ENCODE data around the gene HOXD8. TPM values are rescaled to one million over a fixed set of nuclear protein-coding genes. Genes with fewer than 3 reads are reported as not detected.

HOXD8 gene
- total and polyA plus RNA-seq, 2 donors (not counting 1 experiment from before 2014, with no cell fraction given): not detected

DNA sequence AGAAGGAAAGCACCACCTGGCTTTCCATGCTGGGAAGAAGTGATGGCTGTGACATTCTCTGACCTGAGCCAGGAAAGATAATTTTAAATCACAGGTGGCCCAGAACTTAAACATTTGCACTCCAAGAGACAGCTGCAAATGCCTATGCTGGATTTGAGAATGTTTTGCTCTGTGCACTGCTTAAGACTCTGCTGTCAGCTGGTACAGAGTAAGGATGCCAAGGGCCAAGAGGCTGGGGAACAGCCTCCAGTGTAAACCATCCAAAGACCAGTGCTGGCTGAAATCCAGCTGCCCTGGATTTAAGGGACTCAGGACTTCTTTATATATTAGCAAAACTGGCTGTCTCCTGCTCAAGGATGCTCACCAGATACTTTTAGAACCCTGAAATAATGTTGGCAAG is 3.9 kb downstream of the HOXD8 start:
- Histone ChIP-seq H3K4me1 (ENCODE audit: control insufficient read depth, extremely low read depth, insufficient read depth, low read length) (no peaks in the 10 kb centered on the region), H3K27ac (ENCODE audit: insufficient read depth, low read length) (no peak overlapping the region), H3K4me3 (replicated peaks in 1 of 4; ENCODE audit: control extremely low read depth in 1 of 4, insufficient read depth in 1 of 4, low read depth in 3 of 4, low read length in 4 of 4) (no peak overlapping the region), H4K20me1 (ENCODE audit: control insufficient read depth, extremely low read depth, insufficient read depth, low read length) (no peaks in the 10 kb centered on the region), H3K79me2 (ENCODE audit: control insufficient read depth, insufficient read depth, low read length) (no peaks in the 10 kb centered on the region), H3K9ac (ENCODE audit: insufficient read depth, low read length) (no peak overlapping the region), H2AFZ (ENCODE audit: low read length) (no peak overlapping the region), H3K9me3 (ENCODE audit: control insufficient read depth, insufficient read depth, low read depth, low read length) (no peaks in the 10 kb centered on the region), H3K27me3 (ENCODE audit: control insufficient read depth, insufficient read depth, low read length) (peaks cover 86% of the 10 kb centered on the region), H3K4me2 (ENCODE audit: extremely low read depth, insufficient read depth, low read length) (no peak overlapping the region), H3K36me3 (ENCODE audit: control insufficient read depth, insufficient read depth, low read length) (no peaks in the 10 kb centered on the region)
- TF ChIP-seq, protein P1, sequence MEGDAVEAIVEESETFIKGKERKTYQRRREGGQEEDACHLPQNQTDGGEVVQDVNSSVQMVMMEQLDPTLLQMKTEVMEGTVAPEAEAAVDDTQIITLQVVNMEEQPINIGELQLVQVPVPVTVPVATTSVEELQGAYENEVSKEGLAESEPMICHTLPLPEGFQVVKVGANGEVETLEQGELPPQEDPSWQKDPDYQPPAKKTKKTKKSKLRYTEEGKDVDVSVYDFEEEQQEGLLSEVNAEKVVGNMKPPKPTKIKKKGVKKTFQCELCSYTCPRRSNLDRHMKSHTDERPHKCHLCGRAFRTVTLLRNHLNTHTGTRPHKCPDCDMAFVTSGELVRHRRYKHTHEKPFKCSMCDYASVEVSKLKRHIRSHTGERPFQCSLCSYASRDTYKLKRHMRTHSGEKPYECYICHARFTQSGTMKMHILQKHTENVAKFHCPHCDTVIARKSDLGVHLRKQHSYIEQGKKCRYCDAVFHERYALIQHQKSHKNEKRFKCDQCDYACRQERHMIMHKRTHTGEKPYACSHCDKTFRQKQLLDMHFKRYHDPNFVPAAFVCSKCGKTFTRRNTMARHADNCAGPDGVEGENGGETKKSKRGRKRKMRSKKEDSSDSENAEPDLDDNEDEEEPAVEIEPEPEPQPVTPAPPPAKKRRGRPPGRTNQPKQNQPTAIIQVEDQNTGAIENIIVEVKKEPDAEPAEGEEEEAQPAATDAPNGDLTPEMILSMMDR (conservative IDR thresholded peaks at IDR 0.05 in 1 of 2, IDR thresholded peaks at IDR 0.05 in 1 of 2; ENCODE audit: low read depth in 1 of 2, low read length in 2 of 2): no peak
- TF ChIP-seq EZH2 (IDR thresholded peaks at IDR 0.05; ENCODE audit: low read length, missing control alignments): no peak
- DNase-seq (ENCODE audit: low read depth in 2 of 2): no peak

DNA sequence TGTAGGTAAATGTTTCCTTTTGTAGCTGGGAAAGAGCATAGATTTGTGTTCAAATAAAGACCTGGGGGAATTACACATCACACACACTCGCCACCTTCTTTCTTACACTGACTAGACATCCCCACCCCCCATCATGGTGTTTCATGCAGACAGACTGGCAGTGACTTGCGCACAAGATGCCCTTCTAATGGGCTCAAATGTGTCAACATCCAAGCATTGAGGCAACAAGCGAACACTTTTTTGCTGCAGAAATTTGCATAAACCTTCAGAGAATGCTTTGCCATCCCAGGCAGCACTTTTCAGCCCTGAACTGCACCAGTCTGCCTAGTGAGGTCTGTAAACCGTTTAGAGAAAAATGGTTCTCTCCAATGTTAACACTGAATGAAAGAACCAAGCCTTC is 4.5 kb downstream of the HOXD8 start:
- Histone ChIP-seq H3K79me2 (ENCODE audit: control insufficient read depth, insufficient read depth, low read length) (no peaks in the 10 kb centered on the region), H3K27ac (ENCODE audit: insufficient read depth, low read length) (no peak overlapping the region)

DNA sequence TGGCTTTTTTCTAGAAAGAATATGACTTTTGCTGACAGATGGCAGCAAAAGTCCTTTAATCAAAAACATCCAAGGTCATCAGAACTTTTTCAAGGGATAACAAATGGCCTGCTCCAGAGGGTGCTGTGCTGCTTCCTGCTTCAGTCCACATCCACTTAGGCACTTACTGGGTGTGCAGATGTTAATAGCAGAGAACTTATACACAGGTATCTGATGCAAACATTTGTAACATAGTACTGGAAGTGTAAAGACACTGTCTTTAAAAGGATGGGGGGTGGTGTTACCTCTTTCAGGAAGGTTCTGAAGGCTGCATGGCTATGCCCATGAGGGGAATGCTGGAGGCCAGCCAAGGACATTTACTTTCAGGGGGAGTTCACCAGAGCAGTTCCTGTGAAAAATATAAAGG is 5.5 kb downstream of the HOXD8 start:
- no peak for DNase-seq (ENCODE audit: low read depth in 2 of 2)
- H3K79me2 ChIP-seq (ENCODE audit: control insufficient read depth, insufficient read depth, low read length): no peaks in the 10 kb centered on the region
- no peak for TF ChIP-seq EZH2 (IDR thresholded peaks at IDR 0.05; ENCODE audit: low read length, missing control alignments)
- no peak overlapping the region for H2AFZ ChIP-seq (ENCODE audit: low read length)
- H3K9me3 ChIP-seq (ENCODE audit: control insufficient read depth, insufficient read depth, low read depth, low read length): no peaks in the 10 kb centered on the region
- H3K4me3 ChIP-seq (replicated peaks in 1 of 4; ENCODE audit: control extremely low read depth in 1 of 4, insufficient read depth in 1 of 4, low read depth in 3 of 4, low read length in 4 of 4): no peak overlapping the region
- H3K27ac ChIP-seq (ENCODE audit: insufficient read depth, low read length): no peak overlapping the region
- no peaks in the 10 kb centered on the region for H3K36me3 ChIP-seq (ENCODE audit: control insufficient read depth, insufficient read depth, low read length)
- no peak overlapping the region for H3K9ac ChIP-seq (ENCODE audit: insufficient read depth, low read length)
- H4K20me1 ChIP-seq (ENCODE audit: control insufficient read depth, extremely low read depth, insufficient read depth, low read length): no peaks in the 10 kb centered on the region
- no peak overlapping the region for H3K4me2 ChIP-seq (ENCODE audit: extremely low read depth, insufficient read depth, low read length)
- no peaks in the 10 kb centered on the region for H3K4me1 ChIP-seq (ENCODE audit: control insufficient read depth, extremely low read depth, insufficient read depth, low read length)
- peaks cover 86% of the 10 kb centered on the region for H3K27me3 ChIP-seq (ENCODE audit: control insufficient read depth, insufficient read depth, low read length)

More for the DNA sequence above, 4.5 kb downstream of the HOXD8 start:
- Histone ChIP-seq H3K9me3 (ENCODE audit: control insufficient read depth, insufficient read depth, low read depth, low read length) (no peaks in the 10 kb centered on the region), H3K36me3 (ENCODE audit: control insufficient read depth, insufficient read depth, low read length) (no peaks in the 10 kb centered on the region), H3K4me3 (replicated peaks in 1 of 4; ENCODE audit: control extremely low read depth in 1 of 4, insufficient read depth in 1 of 4, low read depth in 3 of 4, low read length in 4 of 4) (no peak overlapping the region), H3K9ac (ENCODE audit: insufficient read depth, low read length) (no peak overlapping the region), H4K20me1 (ENCODE audit: control insufficient read depth, extremely low read depth, insufficient read depth, low read length) (no peaks in the 10 kb centered on the region), H3K27me3 (ENCODE audit: control insufficient read depth, insufficient read depth, low read length) (peaks cover 87% of the 10 kb centered on the region), H2AFZ (ENCODE audit: low read length) (no peak overlapping the region), H3K4me2 (ENCODE audit: extremely low read depth, insufficient read depth, low read length) (no peak overlapping the region), H3K4me1 (ENCODE audit: control insufficient read depth, extremely low read depth, insufficient read depth, low read length) (no peaks in the 10 kb centered on the region)
- TF ChIP-seq EZH2 (IDR thresholded peaks at IDR 0.05; ENCODE audit: low read length, missing control alignments): no peak
- TF ChIP-seq, protein P1 (conservative IDR thresholded peaks at IDR 0.05 in 1 of 2, IDR thresholded peaks at IDR 0.05 in 1 of 2; ENCODE audit: low read depth in 1 of 2, low read length in 2 of 2): no peak
- no peak for DNase-seq (ENCODE audit: low read depth in 2 of 2)
